MCF 10A (cell line): ENCODE data around the gene NCBP1. TPM values are rescaled to one million over a fixed set of nuclear protein-coding genes. Genes with fewer than 3 reads are reported as not detected.

Experiments
- BruUV-seq: library from RNA; stranded (reverse); fragments of 400-500 nt; replicated peaks from 2 replicates; lab custom pipeline; 2021; lab: Mats Ljungman, UMichigan
- CTCF ChIA-PET: fragments of 300-600 bp; sonication (Branson Sonifier 250); formaldehyde crosslinking; extraction: SDS; loops from one replicate; lab custom pipeline; 2021; ENCODE audit warnings: antibody characterized with exemption, inconsistent platforms; lab: Yijun Ruan, JAX
- POLR2A ChIA-PET: fragments of 300-600, 350-650 bp; sonication (Branson Sonifier 250); formaldehyde crosslinking; extraction: SDS; loops from one replicate; lab custom pipeline; 2020; ENCODE audit warnings: antibody characterized with exemption, inconsistent platforms; lab: Yijun Ruan, JAX
- DNase-seq: peaks from one replicate; pipeline ENCODE4 v3.0.0-alpha.2; 2018; ENCODE audit not compliant: unreplicated experiment
- H3K27ac Mint-ChIP-seq: one replicate; pipeline ENCODE4 v1.8.0; 2022; ENCODE audit warnings: mild to moderate bottlenecking, low read depth, mixed read lengths; ENCODE audit not compliant: unreplicated experiment
- H3K27me3 Mint-ChIP-seq: one replicate; pipeline ENCODE4 v1.8.0; 2022; ENCODE audit warnings: mixed read lengths; ENCODE audit not compliant: insufficient read depth, unreplicated experiment
- H3K36me3 Mint-ChIP-seq: one replicate; pipeline ENCODE4 v1.8.0; 2022; ENCODE audit warnings: mild to moderate bottlenecking, moderate library complexity, mixed read lengths; ENCODE audit not compliant: insufficient read depth, unreplicated experiment
- H3K4me1 Mint-ChIP-seq: one replicate; pipeline ENCODE4 v1.8.0; 2022; ENCODE audit warnings: mixed read lengths; ENCODE audit not compliant: insufficient read depth, unreplicated experiment
- H3K4me3 Mint-ChIP-seq: one replicate; pipeline ENCODE4 v1.8.0; 2022; ENCODE audit warnings: mild to moderate bottlenecking, moderate library complexity, mixed read lengths; ENCODE audit not compliant: unreplicated experiment
- H3K9me3 Mint-ChIP-seq: one replicate; pipeline ENCODE4 v1.8.0; 2022; ENCODE audit warnings: mixed read lengths; ENCODE audit not compliant: unreplicated experiment
- intact Hi-C: fragments of 100-400 bp; cut with micrococcal nuclease; formaldehyde crosslinking; loops from 2 replicates; pipeline ENCODE4 v1.14.1; 2022
- total RNA-seq: library from RNA; stranded (reverse); gene quantifications from 2 replicates; pipeline ENCODE4 v1.2.3, GENCODE V29; 2022
- TF ChIP-seq, protein P1 (sequence below): fragments of 200-600 bp; IDR thresholded peaks from one replicate; pipeline ENCODE4 v1.8.0; 2022; ENCODE audit warnings: antibody characterized with exemption, mild to moderate bottlenecking; ENCODE audit not compliant: unreplicated experiment

The NCBP1 gene
- total RNA-seq, 1 experiment from 2014 or later, result 38.7 TPM

DNA sequence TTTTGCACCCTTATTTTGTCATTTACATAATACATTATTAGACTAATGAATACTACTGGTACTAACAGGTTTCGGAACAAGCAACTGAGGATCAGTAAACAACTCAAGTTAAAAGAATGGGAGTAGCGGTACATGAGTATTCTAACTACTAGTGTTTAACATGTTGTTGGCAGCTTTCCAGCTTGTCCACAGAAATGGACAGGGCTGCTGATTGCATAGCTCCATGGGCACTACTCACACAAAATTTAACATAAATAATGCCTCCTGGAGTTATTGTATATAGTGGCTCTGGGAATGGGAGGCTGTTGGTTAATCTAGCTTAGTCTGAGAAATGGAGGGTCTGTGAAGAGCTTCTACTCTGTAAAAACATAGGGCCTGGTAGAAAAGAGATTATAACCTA is 6.7 kb downstream of the NCBP1 start:
- CTCF ChIA-PET, result interaction anchor here (0.7 to 1.4 kb wide), 3 partner anchors 42 to 261 kb away, joined by 3 to 4 read pairs (median 3); no protein-coding TSS in a partner anchor
- DNase-seq, result peak; percentile 24
- Mint-ChIP-seq H3K4me1 (peaks cover 38% of the 10 kb centered on the region), H3K36me3 (peaks cover 42% of the 10 kb centered on the region), H3K27me3 (no peaks in the 10 kb centered on the region), H3K9me3 (no peaks in the 10 kb centered on the region), H3K27ac (no peak overlapping the region), H3K4me3 (no peak overlapping the region)
- POLR2A ChIA-PET, result interaction anchor here (0.8 to 3.9 kb wide), 3 partner anchors 8 to 21 kb away, joined by 3 to 27 read pairs (median 5); partner anchors contain the start of genes NCBP1 and TSTD2
- TF ChIP-seq, protein P1, sequence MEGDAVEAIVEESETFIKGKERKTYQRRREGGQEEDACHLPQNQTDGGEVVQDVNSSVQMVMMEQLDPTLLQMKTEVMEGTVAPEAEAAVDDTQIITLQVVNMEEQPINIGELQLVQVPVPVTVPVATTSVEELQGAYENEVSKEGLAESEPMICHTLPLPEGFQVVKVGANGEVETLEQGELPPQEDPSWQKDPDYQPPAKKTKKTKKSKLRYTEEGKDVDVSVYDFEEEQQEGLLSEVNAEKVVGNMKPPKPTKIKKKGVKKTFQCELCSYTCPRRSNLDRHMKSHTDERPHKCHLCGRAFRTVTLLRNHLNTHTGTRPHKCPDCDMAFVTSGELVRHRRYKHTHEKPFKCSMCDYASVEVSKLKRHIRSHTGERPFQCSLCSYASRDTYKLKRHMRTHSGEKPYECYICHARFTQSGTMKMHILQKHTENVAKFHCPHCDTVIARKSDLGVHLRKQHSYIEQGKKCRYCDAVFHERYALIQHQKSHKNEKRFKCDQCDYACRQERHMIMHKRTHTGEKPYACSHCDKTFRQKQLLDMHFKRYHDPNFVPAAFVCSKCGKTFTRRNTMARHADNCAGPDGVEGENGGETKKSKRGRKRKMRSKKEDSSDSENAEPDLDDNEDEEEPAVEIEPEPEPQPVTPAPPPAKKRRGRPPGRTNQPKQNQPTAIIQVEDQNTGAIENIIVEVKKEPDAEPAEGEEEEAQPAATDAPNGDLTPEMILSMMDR, result no peak
- intact Hi-C loops, result no loop called here
- BruUV-seq, result no TSS peak

GRCh38 chr9:97645720-97646119 is 12.1 kb downstream of the NCBP1 start:
- DNase-seq, result no peak
- BruUV-seq, result no TSS peak
- intact Hi-C loops, result no loop called here
- ChIA-PET CTCF (interaction anchor here (0.6 to 1.3 kb wide), 6 partner anchors 11 to 278 kb away, joined by 3 to 5 read pairs (median 3); no protein-coding TSS in a partner anchor), POLR2A (interaction anchor here (0.7 to 2.2 kb wide), 5 partner anchors 8 to 345 kb away, joined by 3 to 24 read pairs (median 5); partner anchors contain the start of genes NCBP1 and TSTD2)
- Mint-ChIP-seq H3K36me3 (peaks cover 74% of the 10 kb centered on the region), H3K4me3 (no peak overlapping the region), H3K4me1 (peaks cover 6% of the 10 kb centered on the region), H3K27ac (no peak overlapping the region), H3K9me3 (no peaks in the 10 kb centered on the region), H3K27me3 (no peaks in the 10 kb centered on the region)
- TF ChIP-seq, protein P1, result no peak

DNA sequence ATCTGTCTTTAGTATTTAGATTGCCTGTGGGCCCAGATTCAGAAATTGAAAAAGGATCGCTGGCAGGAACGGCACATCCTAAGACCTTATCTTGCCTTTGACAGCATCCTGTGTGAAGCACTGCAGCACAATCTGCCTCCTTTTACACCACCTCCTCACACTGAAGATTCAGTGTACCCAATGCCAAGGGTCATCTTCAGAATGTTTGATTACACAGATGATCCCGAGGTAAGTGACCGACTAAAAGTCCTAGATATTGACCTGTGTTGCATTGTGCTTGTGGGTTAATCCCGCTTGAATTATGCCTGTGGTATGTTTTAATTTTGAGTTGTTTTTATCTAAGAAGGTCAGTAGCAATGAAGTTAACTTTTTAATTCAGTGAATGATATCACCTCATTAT is 14.4 kb downstream of the NCBP1 start:
- no peak for DNase-seq
- no peak overlapping the region for H3K4me3 Mint-ChIP-seq
- intact Hi-C loops, result no loop called here
- H3K27me3 Mint-ChIP-seq, result no peaks in the 10 kb centered on the region
- no peak overlapping the region for H3K27ac Mint-ChIP-seq
- ChIA-PET POLR2A (interaction anchor here (0.6 to 3.0 kb wide), 3 partner anchors 9 to 27 kb away, joined by 3 to 18 read pairs (median 4); partner anchors contain the start of genes NCBP1 and TSTD2), CTCF (interaction anchor here (0.6 to 1.7 kb wide), 2 partner anchors 11 to 19 kb away, joined by 3 to 4 read pairs; no protein-coding TSS in a partner anchor)
- no peaks in the 10 kb centered on the region for H3K9me3 Mint-ChIP-seq
- peaks cover 77% of the 10 kb centered on the region for H3K36me3 Mint-ChIP-seq
- H3K4me1 Mint-ChIP-seq, result peaks cover 6% of the 10 kb centered on the region
- no TSS peak for BruUV-seq
- TF ChIP-seq, protein P1, result no peak

- no peak overlapping the region for H3K27ac Mint-ChIP-seq
- POLR2A ChIA-PET, result interaction anchor here (0.7 kb wide), 1 partner anchor 15 kb away, joined by 3 read pairs; no protein-coding TSS in a partner anchor
These were observed 18.0 kb downstream of the NCBP1 start for GRCh38 chr9:97651646-97652045.

More at GRCh38 chr9:97651646-97652045, 18.0 kb downstream of the NCBP1 start:
- intact Hi-C loops, result no loop called here
- Mint-ChIP-seq H3K27me3 (no peaks in the 10 kb centered on the region), H3K4me1 (no peaks in the 10 kb centered on the region), H3K4me3 (no peak overlapping the region), H3K36me3 (peaks cover 87% of the 10 kb centered on the region), H3K9me3 (no peaks in the 10 kb centered on the region)
- no TSS peak for BruUV-seq
- DNase-seq, result no peak
- TF ChIP-seq, protein P1, result no peak
- CTCF ChIA-PET, result no interaction called here
